SK-MEL-5 (cell line): ENCODE data around the gene CNTROB. TPM values are rescaled to one million over a fixed set of nuclear protein-coding genes. Genes with fewer than 3 reads are reported as not detected.
"Not testable (repeated sequence)": the region's sequence is repeated elsewhere in the genome, so short reads cannot be mapped to it uniquely, and the experiment has no call there.

Source experiments
- DNase-seq: peaks from one replicate; pipeline ENCODE4 v3.0.0-alpha.2; 2016; ENCODE audit warnings: low read depth, low spot score
- in situ Hi-C: cut with HindIII; loops from 2 replicates; pipeline ENCODE4 v1.10.0; 2016; ENCODE audit warnings: low sequenced_read_pairs, high pct_unique_total_duplicates, low pct_unique_long_range_greater_than_20kb
- total RNA-seq: library from RNA; depleted of rRNA; stranded (reverse); fragments of >200 nt; shearing (Covaris generic); gene quantifications from 2 replicates; pipeline ENCODE4 v1.2.3, GENCODE V29; 2014

CNTROB gene
- total RNA-seq, 1 experiment from 2014 or later: 11.9 TPM

DNA sequence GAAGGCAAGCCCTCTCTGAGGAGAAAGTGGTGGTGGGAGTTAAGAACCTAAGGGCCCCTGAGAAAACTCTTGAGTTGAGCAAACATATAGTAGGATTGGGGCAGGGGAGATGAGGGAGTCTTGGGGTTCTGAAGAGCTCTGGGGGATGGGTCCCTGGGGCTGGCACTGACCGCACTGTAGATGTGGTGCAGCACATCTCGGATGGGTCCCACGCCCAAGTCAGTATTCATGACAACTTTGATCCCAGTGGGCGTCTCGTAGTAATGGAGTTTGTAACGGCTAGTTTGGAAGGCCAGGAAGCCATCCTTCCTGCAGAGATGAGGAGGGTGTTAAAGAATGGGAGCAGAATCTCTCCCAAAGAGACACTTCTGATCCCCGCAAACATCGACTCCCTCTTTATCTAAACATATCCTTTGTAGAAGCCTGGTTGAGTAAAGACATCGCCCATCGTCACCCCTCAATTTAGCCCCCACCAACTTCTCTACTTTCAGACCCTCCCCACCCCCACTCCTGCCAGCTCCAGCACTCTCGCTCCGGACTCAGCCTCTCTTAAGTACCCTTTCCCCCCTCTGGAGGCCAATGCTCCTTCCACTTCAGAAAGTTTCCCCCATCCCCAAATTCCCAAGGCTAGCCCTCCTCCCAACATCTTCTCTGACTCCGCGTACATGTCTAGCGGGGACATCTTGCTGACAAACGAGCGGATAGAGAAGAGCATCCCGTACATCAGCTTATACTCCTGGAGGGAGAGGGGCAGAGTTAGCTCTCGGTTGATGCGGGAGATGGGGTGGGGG lies 970 bp upstream of the CNTROB start:
- in situ Hi-C loops: no loop called here
- DNase-seq: no peak

DNA sequence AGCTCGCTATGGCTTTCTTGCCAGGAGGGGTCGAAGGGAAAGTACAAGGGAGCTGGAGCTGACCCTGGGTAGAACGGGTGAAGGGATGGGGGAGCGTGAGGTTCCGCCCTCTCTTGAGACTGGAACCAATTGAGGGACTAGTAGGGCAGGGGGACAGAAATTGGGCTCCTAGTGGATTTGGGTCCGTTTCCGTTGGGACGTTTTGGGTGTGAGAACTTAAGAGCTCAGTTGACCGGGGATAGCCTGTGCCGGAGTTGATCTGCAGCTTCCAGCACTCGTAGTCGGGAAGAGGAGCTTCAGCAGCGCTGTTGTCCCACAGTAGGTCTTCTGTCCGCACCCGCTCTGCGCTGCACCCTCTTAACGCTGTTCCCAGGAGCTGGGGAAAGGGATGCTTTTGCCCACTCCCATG lies 481 bp downstream of the CNTROB start:
- in situ Hi-C loops: no loop called here
- DNase-seq: peak; percentile 21

DNA sequence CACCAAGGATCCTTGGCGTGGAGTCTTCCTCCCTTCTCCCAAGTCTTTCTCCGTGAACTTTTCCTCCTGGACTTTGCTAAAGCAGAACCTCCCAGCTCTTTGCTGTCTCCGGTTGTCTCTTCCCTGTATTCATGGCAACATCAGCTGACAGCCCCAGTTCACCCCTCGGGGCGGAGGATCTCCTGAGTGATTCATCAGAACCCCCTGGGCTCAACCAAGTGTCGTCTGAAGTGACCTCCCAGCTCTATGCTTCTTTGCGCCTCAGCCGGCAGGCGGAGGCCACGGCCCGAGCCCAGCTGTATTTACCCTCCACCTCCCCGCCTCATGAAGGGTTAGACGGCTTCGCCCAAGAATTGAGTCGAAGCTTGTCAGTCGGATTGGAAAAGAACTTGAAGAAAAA lies 943 bp downstream of the CNTROB start:
- DNase-seq: peak; percentile 70
- in situ Hi-C loops: no loop called here

DNA sequence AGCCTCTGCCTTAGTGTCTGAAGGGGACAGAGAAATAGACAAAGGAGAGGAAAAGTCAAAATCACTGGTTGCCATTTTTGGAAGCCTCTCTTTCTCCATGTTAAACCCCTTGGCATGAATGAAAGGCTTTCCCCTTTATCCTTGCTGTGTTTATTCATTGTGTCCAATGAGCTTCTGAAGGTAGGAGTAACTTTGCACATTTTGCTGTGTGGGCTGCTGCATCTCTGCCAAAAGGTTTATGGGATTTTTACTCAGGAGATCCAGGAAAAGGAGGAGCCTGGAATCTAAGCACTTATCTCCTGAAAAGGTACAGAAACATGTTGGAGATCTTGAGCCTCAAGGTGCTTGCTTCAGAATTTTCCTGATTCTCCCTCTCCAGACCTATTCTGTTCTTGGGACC lies 3.9 kb downstream of the CNTROB start:
- in situ Hi-C loops: no loop called here
- DNase-seq: no peak

DNA sequence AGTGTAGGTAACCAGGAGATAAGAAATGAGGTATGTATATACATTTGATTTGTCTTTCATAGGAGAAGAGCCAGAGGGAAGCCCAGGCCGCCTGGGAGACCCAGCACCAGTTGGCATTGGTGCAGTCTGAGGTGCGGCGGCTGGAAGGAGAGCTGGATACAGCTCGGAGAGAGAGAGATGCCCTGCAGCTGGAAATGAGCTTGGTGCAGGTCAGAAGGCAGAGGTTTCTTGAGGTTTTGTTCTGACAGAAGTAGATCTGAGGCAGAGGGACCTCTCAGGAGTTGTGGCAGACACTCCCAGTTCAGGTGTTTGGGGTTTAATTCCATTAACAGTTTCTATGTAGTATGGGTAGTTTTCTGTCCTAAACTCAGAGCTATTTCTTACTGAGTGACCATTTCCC lies 8.0 kb downstream of the CNTROB start:
- DNase-seq: no peak
- in situ Hi-C loops: no loop called here

GRCh38 chr17:7940743-7941142 lies 8.7 kb downstream of the CNTROB start:
- in situ Hi-C loops: no loop called here
- DNase-seq: no peak

DNA sequence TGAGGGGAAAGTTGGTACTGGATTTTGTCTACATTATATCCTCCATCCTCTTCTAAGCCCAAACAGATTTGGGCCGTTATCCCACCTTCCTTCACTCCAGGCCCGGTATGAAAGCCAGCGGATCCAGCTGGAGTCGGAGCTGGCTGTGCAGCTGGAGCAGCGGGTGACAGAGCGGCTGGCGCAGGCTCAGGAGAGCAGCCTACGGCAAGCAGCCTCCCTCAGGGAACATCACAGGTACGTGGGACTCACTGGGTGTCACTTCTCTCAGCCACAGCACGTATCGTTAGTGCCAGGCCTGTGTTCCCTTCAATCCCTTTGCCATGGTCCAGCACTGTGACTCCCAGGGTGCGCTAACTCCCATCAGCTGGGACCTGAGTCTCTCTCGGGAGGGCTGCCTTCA lies 11.3 kb downstream of the CNTROB start:
- DNase-seq: no peak
- in situ Hi-C loops: no loop called here

GRCh38 chr17:7944326-7944725 lies 12.3 kb downstream of the CNTROB start:
- in situ Hi-C loops: no loop called here
- no peak for DNase-seq

DNA sequence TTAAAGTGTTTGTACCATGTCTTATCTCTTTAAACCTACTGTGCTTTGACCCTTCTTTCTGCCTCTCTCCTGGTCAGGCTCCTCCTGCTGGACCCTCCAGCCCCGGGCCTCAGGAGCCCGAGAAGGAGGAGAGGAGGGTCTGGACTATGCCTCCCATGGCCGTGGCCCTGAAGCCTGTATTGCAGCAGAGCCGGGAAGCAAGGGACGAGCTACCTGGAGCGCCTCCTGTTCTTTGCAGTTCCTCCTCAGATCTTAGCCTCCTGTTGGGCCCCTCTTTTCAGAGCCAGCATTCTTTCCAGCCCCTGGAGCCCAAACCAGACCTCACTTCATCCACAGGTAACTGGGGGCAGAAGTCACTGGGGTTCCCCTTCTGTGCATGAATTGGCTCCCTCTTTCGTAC lies 13.6 kb downstream of the CNTROB start:
- in situ Hi-C loops: no loop called here
- DNase-seq: no peak

- in situ Hi-C loops: no loop called here
- DNase-seq: no peak
Observed at GRCh38 chr17:7946441-7946840, 14.4 kb downstream of the CNTROB start.

DNA sequence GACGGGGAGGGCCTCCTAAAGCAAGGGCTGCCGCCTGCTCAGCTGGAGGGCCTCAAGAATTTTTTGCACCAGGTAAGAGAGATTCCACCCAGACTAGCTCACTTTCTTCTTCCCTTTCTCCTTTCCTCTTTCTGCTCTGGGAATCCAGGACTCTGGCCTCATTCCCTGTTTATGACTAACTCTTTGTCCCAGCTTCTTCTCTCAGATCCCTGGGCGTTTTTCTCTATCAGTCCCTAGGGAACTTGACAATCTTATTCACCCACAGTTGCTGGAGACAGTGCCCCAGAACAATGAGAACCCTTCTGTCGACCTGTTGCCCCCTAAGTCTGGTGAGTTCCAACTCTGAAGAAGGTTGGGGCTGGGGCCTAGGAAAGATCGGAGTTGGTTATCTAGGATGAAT lies 15.6 kb downstream of the CNTROB start:
- DNase-seq: no peak
- in situ Hi-C loops: no loop called here

- no peak for DNase-seq
- in situ Hi-C loops: no loop called here
Observed at GRCh38 chr17:7950578-7950977, 18.6 kb downstream of the CNTROB start.

GRCh38 chr17:7951143-7951792 lies 19.3 kb downstream of the CNTROB start:
- DNase-seq: no peak
- in situ Hi-C loops: no loop called here

- DNase-seq, in situ Hi-C loops: not testable (repeated sequence)
Observed at GRCh38 chr17:7953266-7953665, 21.3 kb downstream of the CNTROB start.

- in situ Hi-C loops: no loop called here
- no peak for DNase-seq
Observed at GRCh38 chr17:7955414-7956227, 23.6 kb downstream of the CNTROB start.

DNA sequence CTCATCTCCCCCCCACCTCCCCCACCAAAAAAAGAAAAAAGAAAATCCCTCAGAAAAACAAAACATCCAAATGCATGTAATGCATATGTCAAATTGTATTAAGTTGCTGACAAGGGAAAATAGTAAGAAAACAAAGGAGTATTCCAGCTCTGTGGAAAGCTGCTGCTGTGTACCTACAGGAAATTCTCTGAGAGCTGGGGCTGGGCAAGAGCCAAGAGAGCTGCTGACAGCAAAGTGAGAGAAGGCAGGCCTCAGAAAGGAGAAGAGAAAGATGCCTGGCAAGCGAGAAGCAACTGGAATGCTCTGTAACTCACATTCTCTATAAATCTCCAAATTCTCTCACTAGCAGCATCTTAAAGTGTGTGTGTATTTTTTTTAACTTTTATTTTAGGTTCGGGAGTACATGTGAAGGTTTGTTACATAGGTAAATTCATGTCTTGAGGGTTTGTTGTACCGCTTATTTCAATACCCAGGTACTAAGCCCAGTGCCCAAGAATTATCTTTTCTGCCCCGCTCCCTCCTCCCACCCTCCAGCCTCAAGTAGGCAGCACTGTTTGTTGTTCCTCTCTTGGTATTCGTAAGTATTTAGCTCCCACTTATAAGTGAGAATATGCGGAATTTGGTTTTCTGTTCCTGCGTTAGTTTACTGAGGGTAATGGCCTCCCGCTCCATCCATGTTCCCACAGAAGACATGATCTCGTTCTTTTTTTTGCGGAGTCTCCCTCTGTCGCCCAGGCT lies 24.4 kb downstream of the CNTROB start:
- in situ Hi-C loops: no loop called here
- no peak for DNase-seq

GRCh38 chr17:7959503-7960253 lies 27.7 kb downstream of the CNTROB start:
- in situ Hi-C loops: no loop called here
- no peak for DNase-seq
